Measurements from ENCODE around the gene OXER1.

OXER1 gene

GRCh38 chr2:42769583-42770287 is 5.8 kb upstream of the OXER1 start:
- no peak for DNase-seq (ENCODE audit: low read depth)

- DNase-seq (ENCODE audit: low read depth): no peak
Observed at GRCh38 chr2:42768706-42769256, 4.8 kb upstream of the OXER1 start.

GRCh38 chr2:42767899-42768705 is 4.2 kb upstream of the OXER1 start:
- no peak for DNase-seq (ENCODE audit: low read depth)

- no peak for DNase-seq (ENCODE audit: low read depth)
Observed at GRCh38 chr2:42767080-42767898, 3.4 kb upstream of the OXER1 start.

GRCh38 chr2:42765686-42766085 is 1.8 kb upstream of the OXER1 start:
- DNase-seq (ENCODE audit: low read depth): no peak

GRCh38 chr2:42764901-42765300 is 966 bp upstream of the OXER1 start:
- DNase-seq (ENCODE audit: low read depth): no peak

GRCh38 chr2:42762823-42763804 is 821 bp downstream of the OXER1 start:
- no peak for DNase-seq (ENCODE audit: low read depth)

- no peak for DNase-seq (ENCODE audit: low read depth)
Observed at GRCh38 chr2:42762155-42762554, 1.8 kb downstream of the OXER1 start.

- DNase-seq (ENCODE audit: low read depth): no peak
Observed at GRCh38 chr2:42761554-42761953, 2.4 kb downstream of the OXER1 start.

- DNase-seq (ENCODE audit: low read depth): no peak
Observed at GRCh38 chr2:42758751-42759150, 5.2 kb downstream of the OXER1 start.

- no peak for DNase-seq (ENCODE audit: low read depth)
Observed at GRCh38 chr2:42757981-42758740, 5.8 kb downstream of the OXER1 start.

- no peak for DNase-seq (ENCODE audit: low read depth)
Observed at GRCh38 chr2:42756966-42757513, 6.9 kb downstream of the OXER1 start.

- no peak for DNase-seq (ENCODE audit: low read depth)
Observed at GRCh38 chr2:42756150-42756775, 7.7 kb downstream of the OXER1 start.

- no peak for DNase-seq (ENCODE audit: low read depth)
Observed at GRCh38 chr2:42755191-42755880, 8.6 kb downstream of the OXER1 start.

- DNase-seq (ENCODE audit: low read depth): no peak
Observed at GRCh38 chr2:42754776-42755140, 9.2 kb downstream of the OXER1 start.

- DNase-seq (ENCODE audit: low read depth): no peak
Observed at GRCh38 chr2:42754021-42754775, 9.7 kb downstream of the OXER1 start.

GRCh38 chr2:42752816-42753813 is 10.8 kb downstream of the OXER1 start:
- no peak for DNase-seq (ENCODE audit: low read depth)
